Activated T-helper 17 cell treated with anti-CD3 and anti-CD28 coated beads, Interleukin-2, amount 50 U/mL, for 72 hours (primary cell): ENCODE measurements around the gene WBP1. TPM values are rescaled to one million over a fixed set of nuclear protein-coding genes. Genes with fewer than 3 reads are reported as not detected.
"Not testable (repeated sequence)": the region's sequence is repeated elsewhere in the genome, so short reads cannot be mapped to it uniquely, and the experiment has no call there.

Experiments
- ATAC-seq: fragments of 150-1000 bp; cut with Tn5 transposase; replicated peaks from 2 replicates; pipeline ENCODE4 v1.10.0; 2021; ENCODE audit warnings: mild to moderate bottlenecking, moderate library complexity
- H3K27ac Mint-ChIP-seq: one replicate; pipeline ENCODE4 v1.8.0; 2022; ENCODE audit warnings: mixed read lengths
- H3K27me3 Mint-ChIP-seq: one replicate; pipeline ENCODE4 v1.8.0; 2022; ENCODE audit warnings: mixed read lengths
- H3K36me3 Mint-ChIP-seq: one replicate; pipeline ENCODE4 v1.8.0; 2022; ENCODE audit warnings: low read depth, mild to moderate bottlenecking, mixed read lengths
- H3K4me1 Mint-ChIP-seq: one replicate; pipeline ENCODE4 v1.8.0; 2022; ENCODE audit warnings: mixed read lengths
- H3K4me3 Mint-ChIP-seq: one replicate; pipeline ENCODE4 v1.8.0; 2022; ENCODE audit warnings: mild to moderate bottlenecking, mixed read lengths
- H3K9me3 Mint-ChIP-seq: one replicate; pipeline ENCODE4 v1.8.0; 2022; ENCODE audit warnings: mixed read lengths
- total RNA-seq, 2 donors: library from RNA; stranded (reverse); gene quantifications; one replicate each; pipeline ENCODE4 v1.2.3, GENCODE V29; 2022

WBP1 gene
- total RNA-seq, 2 donors from 2014 or later, result 34.1 to 48.5 TPM

- no peaks in the 10 kb centered on the region for H3K9me3 Mint-ChIP-seq
- no peaks in the 10 kb centered on the region for H3K27me3 Mint-ChIP-seq
- no peak overlapping the region for H3K27ac Mint-ChIP-seq
- no peak for ATAC-seq
- H3K4me3 Mint-ChIP-seq, result no peak overlapping the region
- peaks cover 12% of the 10 kb centered on the region for H3K4me1 Mint-ChIP-seq
- peaks cover 73% of the 10 kb centered on the region for H3K36me3 Mint-ChIP-seq
Measured at GRCh38 chr2:74474899-74475298, 16.7 kb downstream of the WBP1 start.

DNA sequence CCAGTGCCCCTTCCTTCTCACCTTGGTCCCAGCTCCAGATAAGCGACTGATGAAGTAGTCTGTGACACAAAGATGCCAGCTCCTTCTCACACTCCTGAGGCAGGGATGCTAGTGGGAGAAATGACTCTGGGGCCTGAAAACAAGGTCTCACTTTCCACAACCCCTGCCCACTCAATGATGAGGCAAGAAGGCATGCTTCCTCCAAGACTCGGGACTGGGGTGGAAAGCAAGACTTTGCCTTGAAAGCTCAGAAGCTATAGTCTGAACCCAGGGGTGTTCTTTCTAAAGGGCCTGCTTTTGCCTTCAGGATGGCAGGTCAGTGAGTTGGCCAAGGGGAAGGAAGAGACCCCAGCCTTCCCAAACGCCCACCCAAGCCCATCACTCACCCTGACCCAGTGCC lies 23.2 kb downstream of the WBP1 start:
- H3K4me1 Mint-ChIP-seq, result peaks cover 10% of the 10 kb centered on the region

DNA sequence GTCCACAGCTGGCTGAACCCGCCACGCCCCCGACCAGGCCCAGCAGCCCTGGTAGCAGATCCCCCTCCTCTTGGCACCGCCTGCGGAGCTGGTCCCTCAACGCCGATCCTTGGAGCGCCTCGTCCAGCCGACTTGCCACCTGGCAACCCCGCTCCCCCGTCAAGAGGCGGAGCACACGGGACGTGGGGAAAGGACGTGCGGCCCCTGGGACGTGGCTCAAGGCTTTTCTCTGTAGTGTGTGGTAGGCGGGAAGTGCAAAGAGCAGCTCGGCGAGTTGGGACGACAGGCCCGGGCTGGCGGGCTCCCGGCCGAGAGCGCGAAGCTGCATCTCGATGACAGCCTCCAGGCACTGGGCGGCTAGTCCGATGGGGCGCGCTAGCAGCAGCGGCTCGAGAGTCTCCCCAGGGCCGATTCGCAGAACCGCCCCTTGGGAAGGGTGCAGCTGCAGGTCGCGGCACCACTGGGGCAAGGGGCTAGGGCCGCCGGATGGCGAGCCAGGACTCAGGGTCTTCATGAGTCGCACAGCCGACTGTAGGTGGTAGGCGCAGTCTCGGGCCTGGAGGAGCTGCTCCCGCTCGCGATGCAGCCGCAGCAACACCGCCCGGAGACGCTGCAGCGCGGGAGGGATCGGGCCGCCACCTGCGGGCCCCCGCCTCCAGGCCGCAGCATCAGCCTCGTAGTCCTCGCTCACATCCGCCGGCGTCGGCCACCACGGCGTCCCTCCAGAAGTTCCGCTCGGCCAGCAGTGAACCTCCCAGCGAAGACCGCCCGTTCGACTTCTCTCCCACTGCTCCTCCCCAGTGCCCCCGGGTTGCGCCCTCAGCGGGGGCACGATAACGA lies 23.9 kb downstream of the WBP1 start:
- peak; percentile 53 for ATAC-seq
- peak overlapping the region; percentile 91 for H3K4me3 Mint-ChIP-seq

More for the DNA sequence above, 23.2 kb downstream of the WBP1 start:
- ATAC-seq, result no peak
- Mint-ChIP-seq H3K9me3 (no peaks in the 10 kb centered on the region), H3K36me3 (peaks cover 63% of the 10 kb centered on the region), H3K27me3 (no peaks in the 10 kb centered on the region), H3K4me3 (peak overlapping the region; percentile 91), H3K27ac (no peak overlapping the region)

GRCh38 chr2:74482801-74483674 lies 24.8 kb downstream of the WBP1 start, which contains the start of the genes CCDC142 and TTC31:
CCDC142 (minus strand) TSS chr2:74482998; CDS start chr2:74482837, 161 bp downstream.
TTC31 (plus strand) TSS chr2:74483081; CDS start chr2:74483096, 15 bp downstream.
- peaks cover 5% of the 10 kb centered on the region for H3K4me1 Mint-ChIP-seq
- peak within 1 kb of the TSS; percentile 91 for H3K4me3 Mint-ChIP-seq

More for the DNA sequence above, 23.9 kb downstream of the WBP1 start:
- H3K36me3 Mint-ChIP-seq, result peaks cover 68% of the 10 kb centered on the region
- H3K27me3 Mint-ChIP-seq, result no peaks in the 10 kb centered on the region
- H3K4me1 Mint-ChIP-seq, result peaks cover 10% of the 10 kb centered on the region
- no peaks in the 10 kb centered on the region for H3K9me3 Mint-ChIP-seq
- H3K27ac Mint-ChIP-seq, result peak overlapping the region; percentile 92

GRCh38 chr2:74483675-74484164 lies 25.5 kb downstream of the WBP1 start:
- Mint-ChIP-seq H3K27ac (peak overlapping the region; percentile 92), H3K36me3 (peaks cover 67% of the 10 kb centered on the region), H3K4me3 (peak overlapping the region; percentile 91)
- not testable (repeated sequence) for H3K27me3 Mint-ChIP-seq, H3K4me1 Mint-ChIP-seq, ATAC-seq, H3K9me3 Mint-ChIP-seq

More at GRCh38 chr2:74482801-74483674, 24.8 kb downstream of the WBP1 start, which contains the start of the genes CCDC142 and TTC31:
- peak within 1 kb of the TSS; percentile 92 for H3K27ac Mint-ChIP-seq
- no peaks in the 10 kb centered on the region for H3K9me3 Mint-ChIP-seq
- ATAC-seq, result peak; percentile 94
- peaks cover 64% of the 10 kb centered on the region for H3K36me3 Mint-ChIP-seq
- no peaks in the 10 kb centered on the region for H3K27me3 Mint-ChIP-seq

GRCh38 chr2:74486141-74486540 lies 27.9 kb downstream of the WBP1 start:
- ATAC-seq, result no peak
- H3K27me3 Mint-ChIP-seq, result no peaks in the 10 kb centered on the region
- H3K4me1 Mint-ChIP-seq, result peaks cover 5% of the 10 kb centered on the region
- H3K27ac Mint-ChIP-seq, result no peak overlapping the region
- H3K4me3 Mint-ChIP-seq, result no peak overlapping the region
- no peaks in the 10 kb centered on the region for H3K9me3 Mint-ChIP-seq
- H3K36me3 Mint-ChIP-seq, result peaks cover 54% of the 10 kb centered on the region

DNA sequence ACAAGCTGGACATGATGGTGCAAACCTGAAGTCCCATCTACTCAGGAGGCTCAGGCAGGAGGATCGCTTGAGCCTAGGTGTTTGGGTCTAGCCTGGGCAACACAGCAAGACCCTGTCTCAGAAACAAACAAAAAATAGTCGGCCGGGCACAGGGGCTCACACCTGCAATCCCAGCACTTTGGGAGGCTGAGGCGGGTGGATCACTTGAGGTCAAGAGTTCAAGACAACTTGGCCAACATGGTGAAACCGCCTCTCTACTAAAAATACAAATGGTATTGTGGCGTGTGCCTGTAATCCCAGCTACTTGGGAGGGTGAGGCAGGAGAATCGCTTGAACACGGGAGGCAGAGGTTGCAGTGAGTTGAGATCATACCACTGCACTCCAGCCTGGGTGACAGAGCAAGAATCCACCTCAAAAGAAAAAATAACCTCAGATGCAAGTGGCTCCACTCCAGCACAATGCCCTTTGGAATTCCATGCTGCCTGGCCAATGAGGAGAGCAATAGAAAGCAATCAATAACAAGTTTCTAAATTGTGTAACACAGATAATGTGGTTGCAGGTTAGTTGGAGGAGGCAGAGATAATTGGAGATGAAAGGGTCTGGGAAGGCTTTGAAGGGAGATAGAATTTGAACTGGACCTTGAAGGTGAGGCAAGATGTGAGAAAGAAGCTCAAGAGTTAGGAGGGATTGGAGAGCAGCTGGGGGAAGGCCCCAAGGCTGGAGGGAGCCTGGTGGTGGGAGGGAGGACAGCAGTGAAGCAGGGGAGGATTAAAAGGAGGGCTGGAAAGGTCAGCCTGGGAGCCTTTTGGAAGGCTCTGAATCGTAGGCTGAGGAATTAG lies 30.6 kb downstream of the WBP1 start:
- H3K27ac Mint-ChIP-seq, result no peak overlapping the region
- H3K9me3 Mint-ChIP-seq, result no peaks in the 10 kb centered on the region
- no peaks in the 10 kb centered on the region for H3K4me1 Mint-ChIP-seq
- no peak overlapping the region for H3K4me3 Mint-ChIP-seq
- H3K36me3 Mint-ChIP-seq, result peaks cover 67% of the 10 kb centered on the region
- ATAC-seq, result no peak
- no peaks in the 10 kb centered on the region for H3K27me3 Mint-ChIP-seq

- Mint-ChIP-seq H3K4me3 (no peak overlapping the region), H3K36me3 (peaks cover 75% of the 10 kb centered on the region), H3K27me3 (no peaks in the 10 kb centered on the region), H3K27ac (no peak overlapping the region), H3K4me1 (no peaks in the 10 kb centered on the region), H3K9me3 (no peaks in the 10 kb centered on the region)
- ATAC-seq, result no peak
Measured at GRCh38 chr2:74489906-74490305, 31.7 kb downstream of the WBP1 start.

- no peaks in the 10 kb centered on the region for H3K9me3 Mint-ChIP-seq
- ATAC-seq, result no peak
- no peak overlapping the region for H3K27ac Mint-ChIP-seq
- no peak overlapping the region for H3K4me3 Mint-ChIP-seq
- H3K4me1 Mint-ChIP-seq, result no peaks in the 10 kb centered on the region
- no peaks in the 10 kb centered on the region for H3K27me3 Mint-ChIP-seq
- H3K36me3 Mint-ChIP-seq, result peaks cover 55% of the 10 kb centered on the region
Measured at GRCh38 chr2:74491648-74492544, 33.7 kb downstream of the WBP1 start.

DNA sequence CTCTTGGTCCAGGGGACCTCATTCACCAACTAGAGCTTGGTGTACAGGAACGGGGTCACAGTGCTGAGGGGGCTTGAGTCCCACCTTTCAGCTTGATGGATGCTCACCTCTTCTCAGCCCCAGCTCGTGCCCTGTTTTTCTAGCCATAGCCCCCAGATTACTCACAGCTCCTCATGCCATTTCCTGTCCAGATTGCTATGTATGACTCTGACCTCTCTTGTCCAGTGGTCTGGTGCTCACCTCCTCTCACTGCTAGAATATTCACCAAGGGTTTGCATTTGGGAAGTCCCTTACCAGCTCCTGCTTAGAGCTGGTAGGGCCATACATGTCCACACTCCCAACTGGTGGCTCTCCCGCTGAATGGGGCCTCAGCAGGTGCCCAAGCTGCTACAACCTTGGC lies 35.3 kb downstream of the WBP1 start:
- H3K27ac Mint-ChIP-seq, result no peak overlapping the region
- no peaks in the 10 kb centered on the region for H3K9me3 Mint-ChIP-seq
- H3K27me3 Mint-ChIP-seq, result peaks cover 4% of the 10 kb centered on the region
- no peak for ATAC-seq
- H3K4me1 Mint-ChIP-seq, result peaks cover 5% of the 10 kb centered on the region
- peaks cover 46% of the 10 kb centered on the region for H3K36me3 Mint-ChIP-seq
- H3K4me3 Mint-ChIP-seq, result no peak overlapping the region

DNA sequence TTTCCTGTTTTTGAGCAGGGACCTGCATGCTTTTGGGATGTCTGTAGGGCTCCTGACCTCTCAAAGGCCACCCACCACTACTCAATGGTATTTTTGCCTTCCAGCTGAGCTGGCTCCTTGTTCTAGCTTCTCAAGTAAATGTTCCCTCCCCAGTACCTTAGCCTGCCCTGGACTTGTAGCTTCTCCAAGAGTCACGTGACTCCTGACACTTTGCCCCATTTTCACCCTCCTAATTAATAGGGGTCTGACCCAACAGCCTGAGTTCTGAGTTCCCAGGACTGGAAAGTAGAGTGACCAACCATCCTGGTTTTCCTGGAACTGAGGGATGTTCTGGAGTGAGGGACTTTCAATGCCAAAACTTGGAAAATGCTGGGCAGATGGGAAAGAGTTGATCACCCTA lies 37.2 kb downstream of the WBP1 start:
- Mint-ChIP-seq H3K27me3 (peaks cover 17% of the 10 kb centered on the region), H3K27ac (no peak overlapping the region), H3K9me3 (no peaks in the 10 kb centered on the region), H3K4me1 (peaks cover 11% of the 10 kb centered on the region), H3K36me3 (peaks cover 42% of the 10 kb centered on the region), H3K4me3 (no peak overlapping the region)
- no peak for ATAC-seq

- Mint-ChIP-seq H3K4me3 (peak overlapping the region; percentile 85), H3K36me3 (peaks cover 24% of the 10 kb centered on the region), H3K9me3 (no peaks in the 10 kb centered on the region), H3K4me1 (peaks cover 11% of the 10 kb centered on the region), H3K27ac (no peak overlapping the region), H3K27me3 (peaks cover 25% of the 10 kb centered on the region)
- ATAC-seq, result no peak
Measured at GRCh38 chr2:74496997-74497776, 38.9 kb downstream of the WBP1 start.
